K562 (cell line): Measurements from ENCODE around the gene SLK. TPM values are rescaled to one million over a fixed set of nuclear protein-coding genes. Genes with fewer than 3 reads are reported as not detected.

Source experiments
- ATAC-seq: fragments of 200-7000 bp; cut with Tn5 transposase; 3 replicates; pipeline ENCODE4 v1.9.1; 2020; ENCODE audit warnings: moderate library complexity
- BruUV-seq: library from RNA; stranded (reverse); fragments of 400-500 nt; replicated peaks from 2 replicates; lab custom pipeline; 2021; lab: Mats Ljungman, UMichigan
- CTCF ChIA-PET: fragments of 300-600 bp; formaldehyde crosslinking; extraction: SDS; loops from one replicate; lab custom pipeline; 2021; ENCODE audit warnings: low intra/inter-chr PET ratio; lab: Yijun Ruan, JAX
- POLR2A ChIA-PET: fragments of 300-600, 350-650 bp; sonication (Branson Sonifier 250); formaldehyde crosslinking; extraction: SDS; loops from one replicate; lab custom pipeline; 2021; ENCODE audit warnings: antibody characterized with exemption, inconsistent platforms; lab: Yijun Ruan, JAX
- DNase-seq, 4 experiments: peaks; one replicate each; pipeline versions ENCODE4 v3.0.0 to v3.0.0-alpha.2; 2011 to 2018; ENCODE audit warnings: low spot score in 3 of 4, mixed read lengths in 3 of 4; ENCODE audit errors: extremely low read depth in 1 of 4
- FAIRE-seq: peaks from 2 replicates; lab custom pipeline; 2011; peaks lifted over from hg19 to GRCh38; lab: Jason Lieb, UNC
- H2AFZ ChIP-seq: 2 replicates; pipeline ENCODE4 v1.6.0; 2011; ENCODE audit warnings: low read depth, low read length, control low read depth, inconsistent platforms
- H3K27ac ChIP-seq: fragments of 200-600 bp; 3 replicates; pipeline ENCODE4 v1.8.0; 2011; ENCODE audit warnings: low read depth, mild to moderate bottlenecking, control low read depth, inconsistent platforms, low read length, moderate library complexity, mixed read lengths; ENCODE audit errors: extremely low read depth
- H3K27me3 ChIP-seq, 2 experiments: fragments of 300-600 bp in 1 of 2; 2 replicates in 1 of 2; 3 replicates in 1 of 2; pipeline versions ENCODE4 v1.6.0 to v1.8.0; 2011; ENCODE audit warnings: inconsistent platforms in 2 of 2, low read length in 2 of 2, mild to moderate bottlenecking in 1 of 2, mixed read lengths in 1 of 2, moderate library complexity in 1 of 2; ENCODE audit not compliant: control insufficient read depth in 2 of 2, insufficient read depth in 2 of 2
- H3K36me3 ChIP-seq: fragments of 300-600 bp; 3 replicates; pipeline ENCODE4 v1.8.0; 2011; ENCODE audit warnings: mild to moderate bottlenecking, low read length, inconsistent platforms; ENCODE audit not compliant: control insufficient read depth, insufficient read depth
- H3K4me1 ChIP-seq, 2 experiments: fragments of 200-600 bp in 1 of 2; replicated peaks in 1 of 2; 2 replicates in 1 of 2; 3 replicates in 1 of 2; pipeline versions ENCODE4 v1.5.1 to v1.8.0; 2011; ENCODE audit warnings: inconsistent platforms in 2 of 2, low read length in 2 of 2, mild to moderate bottlenecking in 1 of 2, mixed read lengths in 1 of 2, moderate library complexity in 1 of 2; ENCODE audit not compliant: control insufficient read depth in 2 of 2, insufficient read depth in 2 of 2
- H3K4me2 ChIP-seq: 2 replicates; pipeline ENCODE4 v1.6.1; 2011; ENCODE audit warnings: low read length, control low read depth, inconsistent platforms, mixed read lengths; ENCODE audit not compliant: insufficient read depth
- H3K4me3 ChIP-seq: fragments of 200-600 bp; sonication (generic), shearing (Covaris generic); 2 replicates; pipeline ENCODE4 v1.5.1; 2016; ENCODE audit warnings: control low read depth, inconsistent platforms
- H3K79me2 ChIP-seq: fragments of 200-600 bp; 3 replicates; pipeline ENCODE4 v1.8.0; 2011; ENCODE audit warnings: low read length, inconsistent platforms; ENCODE audit not compliant: control insufficient read depth, insufficient read depth
- H3K9ac ChIP-seq, 2 experiments: 2 replicates each; pipeline versions ENCODE4 v1.6.0 to v1.6.1; 2011; ENCODE audit warnings: low read depth in 2 of 2, low read length in 2 of 2, control low read depth in 1 of 2, inconsistent platforms in 1 of 2, mild to moderate bottlenecking in 1 of 2, mixed read lengths in 1 of 2; ENCODE audit not compliant: insufficient read depth in 1 of 2
- H3K9me1 ChIP-seq: one replicate; pipeline ENCODE4 v1.6.0; 2011; ENCODE audit warnings: inconsistent platforms, mild to moderate bottlenecking, low read length, moderate library complexity; ENCODE audit not compliant: control insufficient read depth, insufficient read depth
- H3K9me3 ChIP-seq: replicated peaks from 2 replicates; pipeline ENCODE4 v1.5.1; 2011; ENCODE audit warnings: low read depth, low read length, inconsistent platforms; ENCODE audit not compliant: control insufficient read depth, insufficient read depth
- H4K20me1 ChIP-seq: replicated peaks from 2 replicates; pipeline ENCODE4 v1.6.1; 2011; ENCODE audit warnings: low read length, inconsistent platforms, mixed read lengths; ENCODE audit not compliant: control insufficient read depth, insufficient read depth
- KDM2B ChIP-seq: fragments of 250-450 bp; sonication (Bioruptor Pico); IDR thresholded peaks from 2 replicates; pipeline ENCODE4 v1.8.0; 2021; ENCODE audit warnings: mild to moderate bottlenecking, moderate library complexity
- NCOR1 ChIP-seq: fragments of 450-650 bp; IDR thresholded peaks from 2 replicates; pipeline ENCODE4 v1.6.1; 2016; ENCODE audit warnings: mild to moderate bottlenecking, moderate library complexity
- RCOR1 ChIP-seq, 2 experiments: IDR thresholded peaks; 2 replicates each; pipeline ENCODE4 v1.6.1; 2012; ENCODE audit warnings: low read depth in 2 of 2, low read length in 2 of 2, borderline replicate concordance in 1 of 2, improper control_type of control experiment in 1 of 2
- SRSF3 ChIP-seq: fragments of 200-400 bp; formaldehyde crosslinking; IDR thresholded peaks from 2 replicates; pipeline ENCODE4 v1.6.1; 2016; ENCODE audit warnings: mild to moderate bottlenecking, low read length, moderate library complexity; ENCODE audit not compliant: insufficient read depth
- TCF7L2 ChIP-seq: fragments of 150-350 bp; IDR thresholded peaks from 2 replicates; pipeline ENCODE4 v1.6.1; 2016; ENCODE audit warnings: low read depth, mild to moderate bottlenecking, low read length, moderate library complexity
- TEAD2 ChIP-seq: fragments of 450-650 bp; IDR thresholded peaks from 2 replicates; pipeline ENCODE4 v1.6.1; 2016; ENCODE audit warnings: missing genetic modification characterization, control low read depth, missing compliant biosample characterization
- ZNF830 ChIP-seq: fragments of 250-450 bp; sonication (Bioruptor Pico); IDR thresholded peaks from 2 replicates; pipeline ENCODE4 v1.5.0; 2021; ENCODE audit warnings: mild to moderate bottlenecking
- WGBS: fragments of 100-300 bp; shearing (Covaris generic); methylation state at CpG from one replicate; pipeline ENCODE4 v1.1.6; 2016; ENCODE audit warnings: low coverage, mixed read lengths; ENCODE audit not compliant: insufficient coverage; ENCODE audit errors: missing lambda C conversion rate; 5-methylcytosine and 5-hydroxymethylcytosine counted together
- in situ Hi-C: fragments of 300-500 bp; cut with MboI; formaldehyde crosslinking; loops from 4 replicates; pipeline ENCODE4 v1.15.0; 2018; ENCODE audit warnings: inconsistent platforms, mixed read lengths
- intact Hi-C: fragments of 100-400 bp; cut with micrococcal nuclease; formaldehyde crosslinking; loops from 2 replicates; pipeline ENCODE4 v1.14.2; 2022
- polyA plus RNA-seq, 8 experiments: library from polyadenylated mRNA; depleted of rRNA in 4 of 8; stranded (reverse) in 5 of 8; unstranded in 3 of 8; fragments of >200 nt; fragmentation: Nextera tagmentation in 2 of 8; fragmentation: Illumina TruSeq in 1 of 8; extraction: Ambion mirVana in 2 of 8; extraction: Trizol in 1 of 8; gene quantifications; 2 replicates each; pipeline versions ENCODE4 v1.2.1 to v1.2.3, GENCODE V29; 2011 to 2014; ENCODE audit warnings: inconsistent platforms in 1 of 8, missing spikeins in 1 of 8
- total RNA-seq, 7 experiments: library from RNA; depleted of rRNA in 6 of 7; stranded (reverse); fragments of >200 nt in 6 of 7; fragmentation: Illumina TruSeq in 2 of 7; extraction: Trizol in 2 of 7; gene quantifications; 2 replicates each; pipeline versions ENCODE4 v1.2.1 to v1.2.3, GENCODE V29; 2011 to 2021; ENCODE audit warnings: low replicate concordance in 1 of 7
- TF ChIP-seq, protein P1 (sequence below): sonication (generic); formaldehyde crosslinking; IDR thresholded peaks from 2 replicates; pipeline ENCODE4 v1.8.0; 2022; ENCODE audit warnings: mild to moderate bottlenecking, missing genetic modification reagents
- TF ChIP-seq, protein P2 (sequence below): IDR thresholded peaks from 2 replicates; pipeline ENCODE4 v1.6.1; 2016; ENCODE audit warnings: missing genetic modification characterization, missing compliant biosample characterization
- TF ChIP-seq, protein P3 (sequence below): fragments of 450-650 bp; IDR thresholded peaks from 2 replicates; pipeline ENCODE4 v1.7.1; 2018; ENCODE audit warnings: mild to moderate bottlenecking, low read depth; ENCODE audit not compliant: partially characterized antibody

Gene SLK
- total and polyA plus RNA-seq, 9 of the 15 experiments (the other 6 are each of a cell fraction or from before 2014, with no cell fraction given): 8.2 to 40.0 (median 23.4) TPM

DNA sequence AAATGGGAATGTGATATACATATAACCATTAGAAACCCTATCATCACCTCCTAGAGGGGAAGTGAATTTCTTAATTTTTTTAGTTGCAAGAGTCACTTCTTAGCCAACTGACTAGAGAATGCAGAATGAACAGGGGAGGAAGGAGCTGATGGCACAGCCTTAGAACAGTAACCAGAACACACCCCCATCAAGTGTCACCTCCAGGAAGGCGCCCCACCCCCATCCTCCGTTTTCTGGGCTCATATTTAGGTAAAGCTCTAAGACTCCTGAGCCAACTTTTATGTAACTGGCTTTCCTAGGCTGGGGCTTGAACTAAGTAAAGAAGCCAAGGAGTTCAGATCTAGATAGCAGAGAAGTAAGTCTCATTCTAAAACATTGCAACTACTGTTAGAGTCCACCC, 64.7 kb downstream of the SLK start:
- intact Hi-C loops: no loop called here
- FAIRE-seq: no peak
- no TSS peak for BruUV-seq
- peaks cover 0 to 4% of the 10 kb centered on the region in 2 experiments; a peak in 2 of 5 replicates for H3K4me1 ChIP-seq
- peaks cover 28% of the 10 kb centered on the region; the same call in 2 of the 3 replicates for H3K36me3 ChIP-seq
- H3K4me2 ChIP-seq: no peak overlapping the region
- DNase-seq: no peak
- ATAC-seq: no peak
- no peaks in the 10 kb centered on the region for H3K9me3 ChIP-seq
- no peak for TF ChIP-seq NCOR1
- no peak overlapping the region for H2AFZ ChIP-seq
- WGBS: 73% methylated on average over 2 of the region's 2 CpGs
- H3K27ac ChIP-seq: no peak overlapping the region
- in situ Hi-C loops: no loop called here
- POLR2A ChIA-PET: interaction anchor here (0.6 to 1.0 kb wide), 2 partner anchors 15 to 110 kb away, joined by 3 to 4 read pairs; no protein-coding TSS in a partner anchor
- no peak overlapping the region for H3K9ac ChIP-seq
- no peaks in the 10 kb centered on the region for H4K20me1 ChIP-seq
- no peaks in the 10 kb centered on the region for H3K79me2 ChIP-seq
- no peaks in the 10 kb centered on the region for H3K9me1 ChIP-seq
- H3K27me3 ChIP-seq: no peaks in the 10 kb centered on the region
- CTCF ChIA-PET: no interaction called here
- no peak overlapping the region for H3K4me3 ChIP-seq

DNA sequence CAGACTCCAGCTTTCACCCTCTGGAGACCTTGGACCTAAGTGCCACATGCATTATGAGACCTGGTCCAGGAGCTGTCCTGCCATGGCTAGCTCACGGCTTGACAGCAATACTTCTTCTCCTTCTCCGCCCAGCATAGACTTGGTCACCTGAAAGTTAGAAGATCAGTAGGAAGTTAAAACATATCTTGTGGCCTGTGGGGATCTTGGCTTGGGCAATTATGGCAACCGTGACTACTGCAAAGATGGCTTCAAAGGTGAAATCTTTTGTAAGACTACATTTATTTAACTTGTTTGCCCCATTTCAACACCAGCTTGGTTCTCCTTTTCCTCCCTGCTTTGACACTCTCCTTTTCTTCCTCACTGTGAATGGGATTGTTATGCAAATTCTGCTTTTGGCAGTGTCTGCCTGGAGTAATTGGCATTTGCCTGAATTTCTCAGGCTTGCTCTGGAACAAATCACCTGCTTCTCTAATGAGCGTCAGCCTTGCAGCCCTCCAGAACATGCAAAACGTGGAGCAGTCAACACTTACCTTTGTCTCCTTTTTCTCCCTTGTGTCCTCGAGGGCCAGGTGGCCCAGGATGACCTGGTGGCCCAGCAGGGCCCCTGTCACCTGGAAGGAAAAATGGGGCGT, 65.3 kb downstream of the SLK start:
- ChIA-PET POLR2A (interaction anchor here (0.6 to 1.0 kb wide), 2 partner anchors 16 to 110 kb away, joined by 3 to 4 read pairs; no protein-coding TSS in a partner anchor), CTCF (no interaction called here)
- H4K20me1 ChIP-seq: no peaks in the 10 kb centered on the region
- H3K9me1 ChIP-seq: no peaks in the 10 kb centered on the region
- H2AFZ ChIP-seq: no peak overlapping the region
- H3K36me3 ChIP-seq: peaks cover 24% of the 10 kb centered on the region; the same call in 2 of the 3 replicates
- ATAC-seq (no peak), FAIRE-seq (no peak), DNase-seq (no peak)
- in situ Hi-C loops: no loop called here
- peaks cover 0 to 5% of the 10 kb centered on the region in 2 experiments; a peak in 2 of 5 replicates for H3K4me1 ChIP-seq
- no TSS peak for BruUV-seq
- H3K27ac ChIP-seq: no peak overlapping the region
- no peaks in the 10 kb centered on the region for H3K79me2 ChIP-seq
- 70% methylated on average over 6 of the region's 7 CpGs for WGBS
- no peak overlapping the region for H3K4me2 ChIP-seq
- H3K4me3 ChIP-seq: no peak overlapping the region
- H3K9me3 ChIP-seq: no peaks in the 10 kb centered on the region
- no peaks in the 10 kb centered on the region for H3K27me3 ChIP-seq
- intact Hi-C loops: no loop called here
- H3K9ac ChIP-seq: no peak overlapping the region
- TF ChIP-seq, protein P1, sequence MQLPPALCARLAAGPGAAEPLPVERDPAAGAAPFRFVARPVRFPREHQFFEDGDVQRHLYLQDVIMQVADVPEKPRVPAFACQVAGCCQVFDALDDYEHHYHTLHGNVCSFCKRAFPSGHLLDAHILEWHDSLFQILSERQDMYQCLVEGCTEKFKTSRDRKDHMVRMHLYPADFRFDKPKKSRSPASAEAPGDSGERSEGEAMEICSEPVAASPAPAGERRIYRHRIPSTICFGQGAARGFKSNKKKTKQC (CRISPR knock-in tag): no peak
- TF ChIP-seq SRSF3: no peak
- no peak for TF ChIP-seq RCOR1 (IDR thresholded peaks at IDR 0.05; ENCODE audit: borderline replicate concordance in 1 of 2, low read depth in 2 of 2, low read length in 2 of 2)
- no peak for TF ChIP-seq TEAD2
- no peak for TF ChIP-seq KDM2B
- TF ChIP-seq, protein P2, sequence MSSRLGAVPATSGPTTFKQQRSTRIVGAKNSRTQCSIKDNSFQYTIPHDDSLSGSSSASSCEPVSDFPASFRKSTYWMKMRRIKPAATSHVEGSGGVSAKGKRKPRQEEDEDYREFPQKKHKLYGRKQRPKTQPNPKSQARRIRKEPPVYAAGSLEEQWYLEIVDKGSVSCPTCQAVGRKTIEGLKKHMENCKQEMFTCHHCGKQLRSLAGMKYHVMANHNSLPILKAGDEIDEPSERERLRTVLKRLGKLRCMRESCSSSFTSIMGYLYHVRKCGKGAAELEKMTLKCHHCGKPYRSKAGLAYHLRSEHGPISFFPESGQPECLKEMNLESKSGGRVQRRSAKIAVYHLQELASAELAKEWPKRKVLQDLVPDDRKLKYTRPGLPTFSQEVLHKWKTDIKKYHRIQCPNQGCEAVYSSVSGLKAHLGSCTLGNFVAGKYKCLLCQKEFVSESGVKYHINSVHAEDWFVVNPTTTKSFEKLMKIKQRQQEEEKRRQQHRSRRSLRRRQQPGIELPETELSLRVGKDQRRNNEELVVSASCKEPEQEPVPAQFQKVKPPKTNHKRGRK (tag): no peak
- TF ChIP-seq ZNF830: no peak
- no peak for TF ChIP-seq TCF7L2
- TF ChIP-seq, protein P3, sequence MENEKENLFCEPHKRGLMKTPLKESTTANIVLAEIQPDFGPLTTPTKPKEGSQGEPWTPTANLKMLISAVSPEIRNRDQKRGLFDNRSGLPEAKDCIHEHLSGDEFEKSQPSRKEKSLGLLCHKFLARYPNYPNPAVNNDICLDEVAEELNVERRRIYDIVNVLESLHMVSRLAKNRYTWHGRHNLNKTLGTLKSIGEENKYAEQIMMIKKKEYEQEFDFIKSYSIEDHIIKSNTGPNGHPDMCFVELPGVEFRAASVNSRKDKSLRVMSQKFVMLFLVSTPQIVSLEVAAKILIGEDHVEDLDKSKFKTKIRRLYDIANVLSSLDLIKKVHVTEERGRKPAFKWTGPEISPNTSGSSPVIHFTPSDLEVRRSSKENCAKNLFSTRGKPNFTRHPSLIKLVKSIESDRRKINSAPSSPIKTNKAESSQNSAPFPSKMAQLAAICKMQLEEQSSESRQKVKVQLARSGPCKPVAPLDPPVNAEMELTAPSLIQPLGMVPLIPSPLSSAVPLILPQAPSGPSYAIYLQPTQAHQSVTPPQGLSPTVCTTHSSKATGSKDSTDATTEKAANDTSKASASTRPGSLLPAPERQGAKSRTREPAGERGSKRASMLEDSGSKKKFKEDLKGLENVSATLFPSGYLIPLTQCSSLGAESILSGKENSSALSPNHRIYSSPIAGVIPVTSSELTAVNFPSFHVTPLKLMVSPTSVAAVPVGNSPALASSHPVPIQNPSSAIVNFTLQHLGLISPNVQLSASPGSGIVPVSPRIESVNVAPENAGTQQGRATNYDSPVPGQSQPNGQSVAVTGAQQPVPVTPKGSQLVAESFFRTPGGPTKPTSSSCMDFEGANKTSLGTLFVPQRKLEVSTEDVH: no peak
